Endothelial cell of umbilical vein (primary cell): ENCODE results near the gene CCDC15. TPM values are rescaled to one million over a fixed set of nuclear protein-coding genes. Genes with fewer than 3 reads are reported as not detected.

Source experiments
- BruUV-seq: library from RNA; stranded (reverse); fragments of 400-500 nt; replicated peaks from 2 replicates; lab custom pipeline; 2021; lab: Mats Ljungman, UMichigan
- CTCF ChIA-PET: fragments of 300-600, 350-600 bp; sonication (Branson Sonifier 250); formaldehyde crosslinking; loops from one replicate; lab custom pipeline; 2021; ENCODE audit warnings: antibody characterized with exemption, inconsistent platforms; lab: Charles Lee
- POLR2A ChIA-PET: fragments of 300-600, 350-600 bp; sonication (Branson Sonifier 250); formaldehyde crosslinking; loops from one replicate; lab custom pipeline; 2021; ENCODE audit warnings: antibody characterized with exemption, inconsistent platforms; lab: Charles Lee
- DNase-seq: peaks from one replicate; pipeline ENCODE4 v3.0.0-alpha.2; 2011; ENCODE audit warnings: low read depth, low spot score
- FAIRE-seq: peaks from 2 replicates; lab custom pipeline; 2011; peaks lifted over from hg19 to GRCh38; lab: Jason Lieb, UNC
- H2AFZ ChIP-seq: 2 replicates; pipeline ENCODE4 v1.6.0; 2012; ENCODE audit warnings: low read depth, low read length, control low read depth, inconsistent platforms
- H3K27ac ChIP-seq: 2 replicates; pipeline ENCODE4 v1.5.1; 2011; ENCODE audit warnings: low read depth, mild to moderate bottlenecking, control low read depth, low read length, moderate library complexity; ENCODE audit not compliant: insufficient read depth
- H3K27me3 ChIP-seq, 2 experiments: 2 replicates each; pipeline versions ENCODE4 v1.6.0 to v1.6.1; 2011; ENCODE audit warnings: low read length in 2 of 2, mixed read lengths in 1 of 2; ENCODE audit not compliant: control insufficient read depth in 2 of 2, insufficient read depth in 2 of 2
- H3K36me3 ChIP-seq, 2 experiments: 2 replicates in 1 of 2; 3 replicates in 1 of 2; pipeline ENCODE4 v1.5.1; 2011; ENCODE audit warnings: low read length in 2 of 2, mild to moderate bottlenecking in 1 of 2, moderate library complexity in 1 of 2; ENCODE audit not compliant: control insufficient read depth in 2 of 2, insufficient read depth in 2 of 2; ENCODE audit errors: extremely low read depth in 1 of 2
- H3K4me1 ChIP-seq: 3 replicates; pipeline ENCODE4 v1.5.1; 2011; ENCODE audit warnings: mild to moderate bottlenecking, low read length; ENCODE audit not compliant: control insufficient read depth, insufficient read depth; ENCODE audit errors: extremely low read depth
- H3K4me2 ChIP-seq: 2 replicates; pipeline ENCODE4 v1.6.1; 2011; ENCODE audit warnings: low read length, control low read depth, mixed read lengths; ENCODE audit not compliant: insufficient read depth
- H3K4me3 ChIP-seq, 3 experiments: fragments of 200-600 bp in 1 of 3; sonication (generic), shearing (Covaris generic) in 1 of 3; replicated peaks in 1 of 3; 2 replicates each; pipeline ENCODE4 v1.5.1; 2011 to 2016; ENCODE audit warnings: control low read depth in 3 of 3, low read length in 3 of 3, mild to moderate bottlenecking in 2 of 3, inconsistent platforms in 1 of 3, low read depth in 1 of 3, moderate library complexity in 1 of 3; ENCODE audit not compliant: insufficient read depth in 1 of 3
- H3K79me2 ChIP-seq: 2 replicates; pipeline ENCODE4 v1.6.0; 2012; ENCODE audit warnings: low read length, inconsistent platforms; ENCODE audit not compliant: control insufficient read depth, insufficient read depth
- H3K9ac ChIP-seq: replicated peaks from 2 replicates; pipeline ENCODE3; 2011; ENCODE audit warnings: low read length, control low read depth; ENCODE audit not compliant: insufficient read depth; ENCODE audit errors: extremely low read depth
- H3K9me1 ChIP-seq: replicated peaks from 3 replicates; pipeline ENCODE4 v1.6.0; 2011; ENCODE audit warnings: mild to moderate bottlenecking, low read length; ENCODE audit not compliant: control insufficient read depth, insufficient read depth; ENCODE audit errors: extremely low read depth
- H3K9me3 ChIP-seq: replicated peaks from 2 replicates; pipeline ENCODE4 v1.5.1; 2012; ENCODE audit warnings: low read length, inconsistent platforms; ENCODE audit not compliant: control insufficient read depth, insufficient read depth
- H4K20me1 ChIP-seq: replicated peaks from 2 replicates; pipeline ENCODE3; 2011; ENCODE audit warnings: mild to moderate bottlenecking, low read length; ENCODE audit not compliant: control insufficient read depth, insufficient read depth; ENCODE audit errors: extremely low read depth
- EZH2 ChIP-seq: IDR thresholded peaks from 2 replicates; pipeline ENCODE4 v1.6.1; 2012; ENCODE audit warnings: borderline replicate concordance, low read depth, mild to moderate bottlenecking, moderate library complexity, low read length, inconsistent platforms; ENCODE audit not compliant: severe bottlenecking
- FOS ChIP-seq: IDR thresholded peaks from 2 replicates; pipeline ENCODE4 v1.6.1; 2011; ENCODE audit warnings: mild to moderate bottlenecking, low read length, moderate library complexity, borderline replicate concordance; ENCODE audit not compliant: insufficient read depth
- GATA2 ChIP-seq: IDR thresholded peaks from 2 replicates; pipeline ENCODE4 v1.7.0; 2011; ENCODE audit warnings: low read depth, mild to moderate bottlenecking, moderate library complexity, mixed read lengths, low read length; ENCODE audit not compliant: insufficient read length, insufficient read depth
- JUN ChIP-seq: IDR thresholded peaks from 2 replicates; pipeline ENCODE4 v1.6.1; 2011; ENCODE audit warnings: borderline replicate concordance, low read depth; ENCODE audit not compliant: insufficient read length, insufficient read depth
- MAX ChIP-seq: IDR thresholded peaks from 2 replicates; pipeline ENCODE4 v1.6.1; 2011; ENCODE audit not compliant: insufficient read depth, insufficient read length
- MYC ChIP-seq: IDR thresholded peaks from one replicate; pipeline ENCODE4 v1.6.1; 2011; ENCODE audit warnings: mild to moderate bottlenecking, low read depth, low read length
- POLR2A ChIP-seq: IDR thresholded peaks from 2 replicates; pipeline ENCODE4 v1.6.1; 2012; ENCODE audit warnings: low read depth, mild to moderate bottlenecking, control low read depth, low read length
- POLR2AphosphoS5 ChIP-seq: IDR thresholded peaks from 2 replicates; pipeline ENCODE4 v1.6.1; 2012; ENCODE audit warnings: low read depth, mild to moderate bottlenecking, control low read depth, low read length, moderate library complexity; ENCODE audit not compliant: insufficient read depth
- dilution Hi-C: fragments of 300-500 bp; cut with MboI; formaldehyde crosslinking; loops from one replicate; pipeline ENCODE4 v1.15.0; 2019; ENCODE audit warnings: low sequenced_read_pairs; ENCODE audit not compliant: extremely low pct_ligation_motif_present
- intact Hi-C: fragments of 100-400 bp; cut with micrococcal nuclease; formaldehyde crosslinking; loops from one replicate; pipeline ENCODE4 v1.10.0; 2022
- polyA plus RNA-seq, 4 experiments: library from polyadenylated mRNA; depleted of rRNA in 3 of 4; stranded (reverse) in 3 of 4; unstranded in 1 of 4; fragments of >200 nt; gene quantifications; 2 replicates each; pipeline versions ENCODE4 v1.2.1 to v1.2.3, GENCODE V29; 2011 to 2012; ENCODE audit warnings: missing spikeins in 1 of 4
- total RNA-seq: library from RNA; stranded (reverse); gene quantifications from 2 replicates; pipeline ENCODE4 v1.2.3, GENCODE V29; 2021
- TF ChIP-seq, protein P1 (sequence below), 2 donors: IDR thresholded peaks; 1 replicate in 1 of 2; 2 replicates in 1 of 2; pipeline ENCODE4 v1.5.1; 2011; ENCODE audit warnings: low read length in 2 of 2, mild to moderate bottlenecking in 2 of 2, moderate library complexity in 2 of 2, control low read depth in 1 of 2, inconsistent platforms in 1 of 2, low read depth in 1 of 2; ENCODE audit not compliant: insufficient read depth in 1 of 2; ENCODE audit errors: extremely low read depth in 1 of 2

Gene CCDC15
- total and polyA plus RNA-seq, 2 donors (not counting 3 experiments of a cell fraction or from before 2014, with no cell fraction given): 0.75 to 3.8 TPM

- Histone ChIP-seq H2AFZ (no peak overlapping the region), H3K36me3 (no peaks in the 10 kb centered on the region), H3K27me3 (no peaks in the 10 kb centered on the region), H3K4me2 (no peak overlapping the region), H3K27ac (no peak overlapping the region), H3K79me2 (no peaks in the 10 kb centered on the region), H3K9ac (no peak overlapping the region), H3K4me3 (no peak overlapping the region), H4K20me1 (no peaks in the 10 kb centered on the region), H3K9me1 (no peaks in the 10 kb centered on the region), H3K4me1 (peaks cover 12% of the 10 kb centered on the region), H3K9me3 (no peaks in the 10 kb centered on the region)
- ChIA-PET POLR2A (no interaction called here), CTCF (interaction anchor here (0.5 to 1.4 kb wide), 5 partner anchors 22 to 266 kb away, joined by 3 to 5 read pairs (median 3); partner anchors contain the start of genes ROBO4 and SLC37A2)
- no TSS peak for BruUV-seq
- FAIRE-seq (no peak), DNase-seq (no peak)
- intact Hi-C loops: no loop called here
- dilution Hi-C loops: no loop called here
- no peak for TF ChIP-seq JUN
- TF ChIP-seq MAX: no peak
- no peak for TF ChIP-seq FOS
- no peak for TF ChIP-seq GATA2
- no peak for TF ChIP-seq POLR2AphosphoS5
- TF ChIP-seq EZH2: no peak
- TF ChIP-seq, protein P1, sequence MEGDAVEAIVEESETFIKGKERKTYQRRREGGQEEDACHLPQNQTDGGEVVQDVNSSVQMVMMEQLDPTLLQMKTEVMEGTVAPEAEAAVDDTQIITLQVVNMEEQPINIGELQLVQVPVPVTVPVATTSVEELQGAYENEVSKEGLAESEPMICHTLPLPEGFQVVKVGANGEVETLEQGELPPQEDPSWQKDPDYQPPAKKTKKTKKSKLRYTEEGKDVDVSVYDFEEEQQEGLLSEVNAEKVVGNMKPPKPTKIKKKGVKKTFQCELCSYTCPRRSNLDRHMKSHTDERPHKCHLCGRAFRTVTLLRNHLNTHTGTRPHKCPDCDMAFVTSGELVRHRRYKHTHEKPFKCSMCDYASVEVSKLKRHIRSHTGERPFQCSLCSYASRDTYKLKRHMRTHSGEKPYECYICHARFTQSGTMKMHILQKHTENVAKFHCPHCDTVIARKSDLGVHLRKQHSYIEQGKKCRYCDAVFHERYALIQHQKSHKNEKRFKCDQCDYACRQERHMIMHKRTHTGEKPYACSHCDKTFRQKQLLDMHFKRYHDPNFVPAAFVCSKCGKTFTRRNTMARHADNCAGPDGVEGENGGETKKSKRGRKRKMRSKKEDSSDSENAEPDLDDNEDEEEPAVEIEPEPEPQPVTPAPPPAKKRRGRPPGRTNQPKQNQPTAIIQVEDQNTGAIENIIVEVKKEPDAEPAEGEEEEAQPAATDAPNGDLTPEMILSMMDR (IDR thresholded peaks at IDR 0.05; ENCODE audit: extremely low read depth in 1 of 2, insufficient read depth in 1 of 2, low read depth in 1 of 2, low read length in 2 of 2): no peak
- TF ChIP-seq MYC: no peak
- TF ChIP-seq POLR2A: no peak
These were observed 131.5 kb downstream of the CCDC15 start for GRCh38 chr11:125085301-125086081.
